AG09319 (cell line): Measurements from ENCODE around the gene NSG1.

Experiments
- DNase-seq: peaks from one replicate; pipeline ENCODE4 v3.0.0-alpha.2; 2010; ENCODE audit warnings: low read depth; ENCODE audit errors: extremely low read depth
- TF ChIP-seq, protein P1 (sequence below): IDR thresholded peaks from 2 replicates; pipeline ENCODE4 v1.5.1; 2011; ENCODE audit warnings: low read depth, mild to moderate bottlenecking, inconsistent platforms, low read length, moderate library complexity

Gene NSG1

DNA sequence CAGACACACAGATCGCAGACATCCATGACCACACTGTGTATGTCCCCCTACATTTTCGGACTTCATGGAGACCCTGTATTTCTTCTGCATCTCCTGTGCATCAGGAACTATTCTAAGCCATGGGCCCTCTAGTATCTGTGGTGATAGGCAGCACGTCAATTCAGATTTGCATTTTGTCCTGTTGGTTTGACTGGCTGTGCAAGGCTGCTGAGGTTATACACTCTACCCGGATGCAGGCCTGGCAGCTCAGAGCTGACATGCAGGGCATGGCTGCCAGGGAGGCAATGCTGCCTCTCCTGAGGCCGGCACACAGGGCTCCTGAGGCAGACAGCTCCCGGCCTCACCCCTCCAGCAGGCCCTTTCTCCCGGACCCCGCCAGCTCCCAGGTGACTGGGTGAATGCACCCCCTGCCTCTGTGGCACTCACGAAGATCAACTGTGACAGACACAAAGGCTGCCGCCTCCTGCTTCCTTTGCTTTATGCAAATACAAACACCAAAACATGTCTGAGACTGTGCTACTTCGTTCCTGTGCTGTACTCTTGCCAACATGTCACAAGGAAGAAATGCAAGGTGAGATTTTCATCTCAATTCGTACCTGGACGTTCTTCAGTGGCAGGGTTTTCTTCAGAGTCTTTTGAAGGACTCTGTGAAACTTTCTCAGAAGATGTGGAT is 51.0 kb downstream of the NSG1 start:
- TF ChIP-seq, protein P1, sequence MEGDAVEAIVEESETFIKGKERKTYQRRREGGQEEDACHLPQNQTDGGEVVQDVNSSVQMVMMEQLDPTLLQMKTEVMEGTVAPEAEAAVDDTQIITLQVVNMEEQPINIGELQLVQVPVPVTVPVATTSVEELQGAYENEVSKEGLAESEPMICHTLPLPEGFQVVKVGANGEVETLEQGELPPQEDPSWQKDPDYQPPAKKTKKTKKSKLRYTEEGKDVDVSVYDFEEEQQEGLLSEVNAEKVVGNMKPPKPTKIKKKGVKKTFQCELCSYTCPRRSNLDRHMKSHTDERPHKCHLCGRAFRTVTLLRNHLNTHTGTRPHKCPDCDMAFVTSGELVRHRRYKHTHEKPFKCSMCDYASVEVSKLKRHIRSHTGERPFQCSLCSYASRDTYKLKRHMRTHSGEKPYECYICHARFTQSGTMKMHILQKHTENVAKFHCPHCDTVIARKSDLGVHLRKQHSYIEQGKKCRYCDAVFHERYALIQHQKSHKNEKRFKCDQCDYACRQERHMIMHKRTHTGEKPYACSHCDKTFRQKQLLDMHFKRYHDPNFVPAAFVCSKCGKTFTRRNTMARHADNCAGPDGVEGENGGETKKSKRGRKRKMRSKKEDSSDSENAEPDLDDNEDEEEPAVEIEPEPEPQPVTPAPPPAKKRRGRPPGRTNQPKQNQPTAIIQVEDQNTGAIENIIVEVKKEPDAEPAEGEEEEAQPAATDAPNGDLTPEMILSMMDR: no peak

DNA sequence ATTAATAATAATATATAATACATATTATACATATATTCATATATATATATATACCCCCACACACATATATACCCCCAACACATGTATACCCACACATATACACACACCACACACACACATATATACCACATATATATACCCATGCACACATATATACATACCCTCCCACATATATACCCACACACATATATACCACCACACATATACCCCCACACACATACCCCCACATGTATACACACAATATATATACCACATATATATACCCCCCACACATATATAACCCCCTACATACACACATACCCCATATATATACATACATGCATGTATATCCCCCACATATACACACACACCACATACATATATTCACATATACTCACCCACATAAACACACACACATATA is 52.0 kb downstream of the NSG1 start:
- DNase-seq: no peak
- TF ChIP-seq, protein P1: no peak

More for the DNA sequence above, 51.0 kb downstream of the NSG1 start:
- no peak for DNase-seq

DNA sequence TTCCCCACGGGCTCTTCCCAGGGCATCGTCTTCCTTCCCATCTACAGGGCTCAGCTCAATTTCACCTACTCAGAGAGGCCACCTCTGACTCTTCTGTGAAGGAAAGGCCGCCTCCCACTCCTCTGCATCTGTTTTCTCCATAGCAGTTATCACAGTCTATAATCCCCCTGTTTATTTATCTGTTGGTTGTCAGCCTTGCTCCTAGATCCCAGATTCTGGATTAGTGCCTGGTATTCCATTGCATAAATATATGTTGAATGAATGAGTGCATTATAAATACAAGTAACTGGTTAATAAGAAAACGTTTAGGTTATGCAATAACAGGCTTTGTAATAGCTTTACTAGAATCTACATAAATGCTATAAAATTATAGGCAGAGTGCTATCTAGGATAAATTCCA is 52.9 kb downstream of the NSG1 start:
- DNase-seq: no peak
- TF ChIP-seq, protein P1: no peak

DNA sequence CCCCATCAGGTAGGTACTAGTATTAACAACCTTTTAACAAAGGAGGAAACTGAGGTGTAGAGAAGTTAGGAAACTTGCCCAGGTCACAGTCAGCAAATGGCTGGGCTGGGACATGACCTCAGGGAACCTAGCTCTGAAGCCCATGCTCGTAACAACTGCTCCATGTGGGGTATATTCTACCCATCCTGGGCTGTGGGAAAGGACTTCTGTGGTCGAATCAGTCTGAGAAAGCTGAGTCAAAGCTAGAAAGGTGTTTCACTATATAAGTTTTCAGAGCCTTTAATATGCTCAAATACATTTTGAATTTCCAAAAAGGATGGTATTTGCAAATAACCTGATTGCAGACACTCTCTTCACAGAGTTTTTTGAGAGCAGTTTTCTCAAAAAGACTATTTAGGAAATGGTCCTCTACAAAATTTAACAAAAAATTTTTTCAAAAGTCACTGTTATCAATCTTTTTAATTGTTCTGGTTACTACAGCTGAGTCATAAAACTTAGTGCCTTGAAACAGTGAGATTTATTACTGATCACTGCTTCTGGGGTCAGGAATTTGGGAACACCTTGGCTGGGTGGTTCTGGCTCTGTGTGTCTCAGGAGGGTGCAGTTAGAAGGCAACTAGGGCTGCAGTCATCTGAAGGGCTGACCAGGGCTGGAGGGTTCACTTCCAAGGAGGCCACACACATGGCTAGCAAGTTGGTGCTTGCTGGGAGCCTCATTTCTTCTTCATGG is 53.6 kb downstream of the NSG1 start:
- TF ChIP-seq, protein P1: no peak
- no peak for DNase-seq

DNA sequence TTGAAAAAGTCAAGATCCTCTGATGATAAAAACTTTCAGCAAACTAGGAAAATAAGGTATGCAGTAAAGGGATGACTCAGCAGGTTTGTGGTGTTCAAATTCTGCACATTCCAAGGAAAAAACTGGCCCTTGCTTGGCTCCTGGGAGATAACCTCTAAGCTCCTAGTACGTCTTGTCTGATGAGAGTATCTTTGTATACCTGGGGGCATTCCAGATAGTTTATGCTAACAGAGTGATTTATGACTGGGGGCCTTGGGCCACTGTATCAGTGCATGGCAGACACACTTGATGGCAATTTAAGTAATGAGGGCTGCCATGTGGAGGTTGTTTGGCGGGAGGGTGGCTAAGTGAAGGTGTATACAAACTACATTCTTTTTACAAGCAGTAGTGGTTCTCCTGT is 56.9 kb downstream of the NSG1 start:
- TF ChIP-seq, protein P1: no peak
- no peak for DNase-seq

DNA sequence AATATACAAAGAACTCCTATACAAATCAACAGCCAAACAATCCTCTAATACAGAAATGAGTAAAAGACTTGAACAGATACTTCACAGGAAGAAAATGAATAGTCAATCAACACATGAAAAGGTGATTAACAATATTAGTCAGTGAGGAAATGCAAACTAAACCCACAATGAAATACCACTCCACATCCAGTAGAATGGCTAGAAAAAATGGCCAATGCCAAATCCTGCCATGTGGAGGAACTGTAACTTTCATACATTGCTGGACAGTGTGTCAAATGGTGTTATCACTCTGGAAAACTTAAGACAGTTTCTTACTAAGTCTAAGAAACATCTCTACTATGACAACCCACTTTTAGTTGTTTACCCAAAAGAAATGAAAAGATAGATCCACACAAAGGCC is 59.5 kb downstream of the NSG1 start:
- no peak for DNase-seq

More for the DNA sequence above, 59.5 kb downstream of the NSG1 start:
- TF ChIP-seq, protein P1: no peak
